GM21423 (cell line): ENCODE measurements around the gene UNC5C.

Experiments
- ATAC-seq: cut with Tn5 transposase; IDR thresholded peaks from one replicate; pipeline ENCODE4 v1.9.1; 2021; ENCODE audit warnings: mild to moderate bottlenecking, moderate library complexity; ENCODE audit not compliant: unreplicated experiment

UNC5C gene

GRCh38 chr4:95410387-95410977, 138.3 kb downstream of the UNC5C start:
- no peak for ATAC-seq

GRCh38 chr4:95409750-95410149, 139.0 kb downstream of the UNC5C start:
- ATAC-seq, result no peak

GRCh38 chr4:95409127-95409526, 139.6 kb downstream of the UNC5C start:
- no peak for ATAC-seq

DNA sequence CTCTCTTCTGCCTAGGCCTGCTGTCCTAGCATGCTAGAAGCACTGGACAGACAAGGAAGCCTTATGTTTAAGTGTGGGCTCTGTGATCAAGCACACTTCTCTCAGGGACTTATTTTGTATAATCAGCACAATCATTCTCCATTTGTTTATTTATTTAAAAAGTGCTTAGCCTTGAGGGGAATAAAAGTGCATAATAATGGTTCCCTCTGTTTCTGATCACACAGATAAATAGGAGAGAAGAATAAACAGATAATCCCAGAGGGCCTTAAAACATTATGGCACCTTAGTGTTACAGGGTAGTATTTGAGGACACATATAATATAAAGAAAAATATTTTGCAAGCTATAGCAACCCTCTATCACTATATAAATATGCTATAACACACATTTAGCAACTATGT, 146.5 kb downstream of the UNC5C start:
- ATAC-seq, result no peak

DNA sequence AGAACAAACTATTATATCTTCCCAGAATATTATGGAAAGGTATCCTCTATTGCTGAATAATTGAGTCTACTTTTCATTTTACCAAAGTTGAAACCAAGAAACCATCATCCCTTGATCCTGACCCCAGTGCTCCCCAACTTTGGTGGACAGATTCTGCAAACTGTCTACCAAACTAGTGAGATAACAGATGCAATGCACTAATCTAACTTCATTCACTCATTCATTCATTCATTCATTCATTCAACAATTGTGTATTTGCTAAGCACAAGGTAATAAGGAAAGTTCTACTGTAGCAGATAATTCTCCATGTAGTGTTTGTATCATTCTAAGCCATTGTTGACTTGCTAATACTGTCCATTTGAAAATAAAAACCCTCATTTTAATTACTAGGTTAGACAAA, 150.6 kb downstream of the UNC5C start:
- no peak for ATAC-seq

DNA sequence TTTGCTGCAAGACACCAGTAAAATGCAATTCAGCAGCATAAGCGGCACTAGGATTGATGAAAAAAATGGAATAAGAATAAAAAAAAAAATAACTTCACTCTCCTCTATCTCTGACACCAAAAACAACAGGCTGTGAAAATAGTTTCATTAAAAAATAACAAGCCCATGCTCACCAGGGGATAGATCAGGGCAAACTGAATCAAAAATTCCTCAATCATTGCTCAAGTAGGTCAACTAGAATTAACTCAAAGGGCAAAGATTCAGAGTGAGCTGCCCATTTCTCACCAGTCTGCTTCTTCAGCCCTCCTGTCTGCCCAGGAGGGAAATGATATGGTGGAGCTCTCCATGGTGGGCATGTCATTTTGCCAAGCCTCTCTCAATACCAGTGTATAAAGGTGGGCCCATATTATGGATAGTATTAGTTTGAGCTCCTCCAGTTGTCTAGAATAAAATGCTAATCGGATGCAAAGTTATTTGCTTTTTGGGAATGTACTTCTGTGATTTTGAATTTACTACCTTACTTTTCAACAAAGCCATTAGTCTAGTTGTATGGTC, 153.9 kb downstream of the UNC5C start:
- ATAC-seq, result no peak

DNA sequence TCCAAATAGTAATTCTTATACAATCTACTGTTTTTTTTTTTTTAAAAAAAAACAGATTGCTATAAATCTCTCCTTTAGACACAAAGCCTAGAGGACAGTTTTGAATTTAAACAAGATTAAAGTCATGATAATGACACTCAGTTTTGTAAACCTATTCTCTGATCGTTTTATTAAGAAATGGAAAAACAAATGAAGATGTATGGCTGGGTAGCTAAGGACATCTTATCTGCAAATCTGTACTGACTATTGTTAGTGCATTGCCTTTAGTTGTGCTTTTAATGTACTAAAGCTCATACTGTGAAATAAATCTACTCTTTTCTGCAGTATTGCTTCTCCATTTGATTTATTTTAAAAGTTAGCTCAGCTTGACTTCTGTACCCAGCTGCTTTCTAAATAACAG, 155.0 kb downstream of the UNC5C start:
- ATAC-seq, result no peak

DNA sequence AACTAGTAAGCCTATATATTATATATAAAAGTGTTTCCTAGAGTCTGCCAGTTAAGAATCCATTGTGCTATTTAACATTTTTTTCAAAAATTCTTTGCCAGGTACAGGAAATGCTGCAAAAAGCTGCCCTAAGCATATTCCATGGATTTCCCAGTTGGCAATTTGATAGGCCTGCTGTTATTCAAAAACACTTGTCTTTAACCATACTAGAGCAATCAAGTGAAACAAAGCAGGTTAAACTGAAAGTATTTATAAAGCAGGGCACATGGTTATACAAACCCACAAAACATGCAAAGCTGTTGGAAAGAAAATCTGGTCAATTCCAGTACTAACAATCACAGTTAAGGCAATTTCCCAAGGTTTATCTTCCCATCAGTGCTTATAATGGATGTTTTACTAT, 159.9 kb downstream of the UNC5C start:
- no peak for ATAC-seq

- ATAC-seq, result no peak
These were observed 161.1 kb downstream of the UNC5C start for GRCh38 chr4:95387719-95388118.

GRCh38 chr4:95386410-95386809, 162.4 kb downstream of the UNC5C start:
- ATAC-seq, result no peak

DNA sequence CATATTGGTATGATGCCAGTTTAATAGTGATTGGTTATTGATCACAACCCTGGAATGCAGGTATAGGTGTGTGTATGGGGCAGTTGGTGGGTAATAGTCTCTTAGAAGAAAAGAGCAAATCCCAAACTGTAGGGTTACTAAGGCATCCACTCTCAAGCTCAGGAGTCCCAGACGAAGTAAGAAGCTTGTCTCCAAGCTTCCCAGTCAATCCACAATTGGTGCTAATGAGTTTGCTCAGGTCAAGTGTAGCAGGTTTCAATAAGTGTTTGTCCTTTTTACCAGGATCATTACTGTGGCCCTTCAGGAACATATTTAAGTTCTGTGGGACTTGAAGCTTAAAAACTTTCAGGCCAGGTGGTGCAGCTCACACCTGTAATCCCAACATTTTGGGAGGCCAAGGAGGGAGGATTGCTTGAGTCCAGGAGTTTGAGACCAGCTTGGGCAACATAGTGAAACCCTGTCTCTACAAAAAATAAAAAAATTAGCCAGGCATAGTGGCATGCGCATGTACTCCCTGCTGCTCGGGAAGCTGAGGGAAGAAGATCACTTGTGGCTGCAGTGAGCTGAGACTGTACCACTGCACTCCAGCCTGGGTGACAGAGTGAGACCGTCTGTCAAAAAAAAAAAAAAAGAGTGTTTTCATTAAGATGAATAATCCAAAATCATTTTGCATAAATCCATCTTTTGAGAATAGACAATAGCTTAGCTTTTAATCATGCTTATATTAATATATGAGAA, 166.8 kb downstream of the UNC5C start:
- ATAC-seq, result no peak

GRCh38 chr4:95379633-95380032, 169.1 kb downstream of the UNC5C start:
- ATAC-seq, result no peak

DNA sequence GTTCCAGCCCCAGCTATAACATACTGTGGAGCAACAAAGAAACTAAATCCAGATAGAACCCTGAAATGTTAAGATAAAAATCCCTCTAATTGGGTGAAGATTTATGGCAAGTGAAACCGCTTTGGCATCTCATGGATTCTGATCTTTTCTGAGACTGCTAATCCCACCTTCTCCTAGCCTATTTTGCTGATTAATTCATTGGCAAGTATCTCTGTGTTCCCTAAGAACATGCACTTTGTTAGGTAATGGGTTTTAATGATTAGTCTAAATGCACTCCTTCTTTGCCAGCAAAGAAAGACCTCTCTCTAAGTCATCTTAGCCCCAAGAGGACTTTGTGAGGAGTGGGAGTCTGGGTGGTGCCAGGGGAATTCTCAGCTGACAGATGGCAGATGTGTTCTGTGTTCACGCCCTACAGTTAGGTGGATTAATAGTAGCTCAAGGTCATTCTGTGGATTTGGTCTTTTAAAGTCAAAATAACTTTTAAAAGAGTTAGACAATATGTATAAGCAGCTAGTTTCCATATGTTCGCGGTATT, 171.3 kb downstream of the UNC5C start:
- no peak for ATAC-seq

- ATAC-seq, result no peak
These were observed 177.1 kb downstream of the UNC5C start for GRCh38 chr4:95371476-95372224.

DNA sequence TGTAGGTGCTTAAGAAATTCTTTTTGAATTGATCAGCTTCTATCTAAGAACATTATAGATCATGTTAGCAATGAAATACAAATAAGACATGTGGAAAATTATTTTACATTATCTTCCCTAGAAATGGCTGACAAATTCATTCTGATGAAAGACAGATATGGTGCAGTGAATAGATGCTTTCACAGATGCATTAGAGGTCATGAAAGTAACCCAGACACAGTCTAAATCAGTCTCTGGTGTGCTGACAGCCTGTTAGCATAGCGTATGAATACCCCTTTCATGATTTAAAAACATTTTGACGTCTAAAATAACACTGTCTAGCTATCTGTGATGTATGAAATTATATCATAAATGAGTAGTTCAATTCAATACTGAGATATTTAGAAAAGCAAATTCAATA, 180.9 kb downstream of the UNC5C start:
- ATAC-seq, result no peak

- ATAC-seq, result no peak
These were observed 184.8 kb downstream of the UNC5C start for GRCh38 chr4:95363966-95364365.

GRCh38 chr4:95363559-95363925, 185.2 kb downstream of the UNC5C start:
- no peak for ATAC-seq

DNA sequence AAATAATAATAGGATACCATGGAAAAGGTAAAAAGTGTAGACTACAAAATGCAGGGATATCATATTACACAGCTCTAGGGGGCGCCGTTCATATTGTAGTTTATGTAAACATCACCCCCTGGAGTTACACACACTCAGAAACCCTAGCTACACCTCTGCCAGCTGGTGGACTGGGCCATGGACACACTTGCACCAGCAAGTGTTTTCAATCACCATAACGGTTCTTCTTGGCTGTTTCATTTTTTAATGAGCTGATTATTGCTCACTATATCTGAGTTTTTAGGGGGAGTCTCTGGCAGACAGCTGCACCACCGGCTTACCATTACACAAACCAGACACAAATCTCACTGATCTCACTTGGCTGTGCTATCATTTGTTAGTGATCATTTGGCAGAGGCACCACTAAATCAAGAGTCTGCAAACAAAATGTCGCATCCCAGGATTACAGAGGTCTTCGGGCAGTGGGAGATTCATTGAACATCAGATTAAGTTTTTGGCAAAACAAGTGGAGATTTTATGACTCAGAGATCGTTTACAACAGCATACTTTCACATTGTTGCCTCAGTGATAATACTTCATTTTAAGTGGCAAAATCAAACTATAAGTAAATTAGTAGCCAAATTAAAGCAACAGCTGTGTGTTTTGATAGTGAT, 185.7 kb downstream of the UNC5C start:
- ATAC-seq, result no peak

DNA sequence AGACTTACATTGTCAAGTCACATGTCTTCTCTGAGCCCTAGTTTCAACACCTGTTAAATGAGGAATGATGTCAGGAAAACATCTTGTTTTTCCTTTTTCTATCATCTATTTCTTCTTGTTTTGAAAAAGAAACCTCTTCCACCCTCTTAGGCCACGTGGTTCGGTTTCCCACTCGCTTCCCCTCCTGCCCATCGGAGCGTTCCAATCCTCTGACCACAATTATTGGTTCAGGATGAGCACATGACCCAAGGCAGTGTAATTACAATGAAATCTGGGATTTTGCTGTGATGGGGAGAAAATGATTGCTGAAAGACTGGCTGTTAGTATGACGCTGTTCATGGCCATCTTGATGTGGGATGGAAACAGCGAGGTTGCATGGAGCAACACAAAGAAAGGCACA, 186.7 kb downstream of the UNC5C start:
- no peak for ATAC-seq

DNA sequence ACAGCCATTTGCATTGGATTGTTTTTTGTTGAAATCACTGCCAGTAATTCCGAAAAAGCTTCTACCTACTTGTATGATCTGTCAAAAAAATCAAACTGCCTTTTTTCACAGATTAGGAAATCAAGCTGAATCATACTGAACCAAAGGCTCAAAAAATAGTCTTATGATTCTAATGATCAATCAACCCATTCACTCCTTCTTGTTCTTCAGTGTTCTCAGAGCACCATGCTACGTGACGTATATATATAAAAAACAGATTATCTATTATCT, 187.1 kb downstream of the UNC5C start:
- ATAC-seq, result no peak

DNA sequence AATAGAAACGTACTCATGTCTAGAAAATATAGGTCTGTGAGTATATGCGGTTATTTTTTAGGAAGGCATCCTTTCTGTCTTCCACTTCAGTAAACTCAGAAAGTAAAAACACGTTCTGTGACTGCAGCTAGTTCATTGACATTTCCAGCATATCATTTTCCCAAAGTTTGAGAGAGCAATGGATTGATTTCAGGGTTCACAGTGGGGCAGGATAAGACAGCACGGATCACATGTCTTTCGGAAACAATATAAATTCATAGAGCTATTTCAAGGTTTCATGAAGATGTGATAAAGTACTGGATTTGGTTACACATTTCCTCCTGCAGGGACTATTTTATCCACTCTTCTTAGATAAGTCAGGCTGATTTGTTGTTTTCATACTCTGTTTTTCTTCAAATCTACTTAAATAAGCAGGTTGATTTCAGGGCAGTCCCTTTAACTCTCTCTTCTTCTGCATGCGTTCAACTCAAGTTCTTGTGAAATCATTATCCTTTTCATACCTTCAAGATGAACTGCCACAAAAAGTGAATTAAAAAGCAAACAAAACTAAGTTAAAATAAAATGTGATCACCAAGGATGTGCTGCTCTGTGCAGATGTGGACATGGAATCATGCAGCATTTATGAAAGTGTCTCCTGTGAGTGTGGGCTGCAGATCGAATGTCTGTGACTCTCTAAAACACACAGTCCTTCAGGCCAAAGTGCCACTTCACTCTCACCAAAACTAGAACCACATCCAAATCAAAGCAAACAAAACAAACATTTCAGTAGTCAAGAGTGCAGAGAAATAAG, 187.7 kb downstream of the UNC5C start:
- ATAC-seq, result no peak
